Umbilical cord (tissue), 2 donors: ENCODE measurements around the gene ZSCAN25. TPM values are rescaled to one million over a fixed set of nuclear protein-coding genes. Genes with fewer than 3 reads are reported as not detected.
"Not testable (repeated sequence)": the region's sequence is repeated elsewhere in the genome, so short reads cannot be mapped to it uniquely, and the experiment has no call there.

ENCODE experiments used
- DNase-seq: peaks from one replicate; pipeline ENCODE4 v3.0.0-alpha.2; 2015; ENCODE audit warnings: low spot score
- total RNA-seq: library from RNA; depleted of rRNA; stranded (reverse); fragments of >200 nt; gene quantifications from one replicate; pipeline ENCODE4 v1.2.3, GENCODE V29; 2014; ENCODE audit warnings: low replicate concordance; ENCODE audit not compliant: insufficient read depth

ZSCAN25 gene
- total RNA-seq, 1 donor from 2014 or later = 10.6 TPM

GRCh38 chr7:99617192-99617781 is 541 bp downstream of the ZSCAN25 start:
- DNase-seq = no peak

GRCh38 chr7:99618726-99619125 is 2.0 kb downstream of the ZSCAN25 start:
- DNase-seq = peak; percentile 64

GRCh38 chr7:99619571-99620130 is 2.9 kb downstream of the ZSCAN25 start:
- no peak for DNase-seq

GRCh38 chr7:99621271-99621670 is 4.5 kb downstream of the ZSCAN25 start:
- DNase-seq = no peak

GRCh38 chr7:99622596-99622995 is 5.8 kb downstream of the ZSCAN25 start:
- no peak for DNase-seq

- DNase-seq = no peak
These were observed 6.4 kb downstream of the ZSCAN25 start for GRCh38 chr7:99623091-99623693.

GRCh38 chr7:99623702-99624447 is 7.1 kb downstream of the ZSCAN25 start:
- DNase-seq = no peak

GRCh38 chr7:99624484-99624883 is 7.7 kb downstream of the ZSCAN25 start:
- no peak for DNase-seq

GRCh38 chr7:99625321-99625720 is 8.6 kb downstream of the ZSCAN25 start:
- no peak for DNase-seq

- DNase-seq = no peak
These were observed 9.2 kb downstream of the ZSCAN25 start for GRCh38 chr7:99625961-99626360.

- DNase-seq = no peak
These were observed 9.9 kb downstream of the ZSCAN25 start for GRCh38 chr7:99626661-99627060.

GRCh38 chr7:99627513-99627912 is 10.8 kb downstream of the ZSCAN25 start:
- no peak for DNase-seq

GRCh38 chr7:99628471-99629465 is 12.0 kb downstream of the ZSCAN25 start:
- DNase-seq = no peak

GRCh38 chr7:99629643-99630042 is 12.9 kb downstream of the ZSCAN25 start:
- DNase-seq = no peak

- peak; percentile 26 for DNase-seq
These were observed 14.8 kb downstream of the ZSCAN25 start for GRCh38 chr7:99631295-99632109.

- DNase-seq = not testable (repeated sequence)
These were observed 20.7 kb downstream of the ZSCAN25 start for GRCh38 chr7:99637414-99637813.

GRCh38 chr7:99638731-99639130 is 22.0 kb downstream of the ZSCAN25 start:
- DNase-seq = no peak

GRCh38 chr7:99639267-99639666 is 22.5 kb downstream of the ZSCAN25 start:
- DNase-seq = no peak

GRCh38 chr7:99642027-99642426 is 25.3 kb downstream of the ZSCAN25 start:
- no peak for DNase-seq

- no peak for DNase-seq
These were observed 26.7 kb downstream of the ZSCAN25 start for GRCh38 chr7:99643464-99643863.

- DNase-seq = no peak
These were observed 27.7 kb downstream of the ZSCAN25 start for GRCh38 chr7:99644431-99644830.
